Ishikawa (cell line): ENCODE results near the gene CHADL.

ENCODE experiments used
- CEBPB ChIP-seq: IDR thresholded peaks from 2 replicates; pipeline ENCODE4 v1.6.1; 2012
- CREB1 ChIP-seq: IDR thresholded peaks from 2 replicates; pipeline ENCODE4 v1.6.1; 2012; ENCODE audit warnings: low read depth
- EGR1 ChIP-seq: IDR thresholded peaks from 2 replicates; pipeline ENCODE4 v1.6.1; 2012
- EP300 ChIP-seq: IDR thresholded peaks from 2 replicates; pipeline ENCODE4 v1.6.1; 2012; ENCODE audit warnings: borderline replicate concordance
- FOXM1 ChIP-seq: IDR thresholded peaks from 2 replicates; pipeline ENCODE4 v1.6.1; 2012; ENCODE audit warnings: low read depth, borderline replicate concordance
- MAX ChIP-seq: IDR thresholded peaks from 2 replicates; pipeline ENCODE4 v1.6.1; 2012
- NFIC ChIP-seq: IDR thresholded peaks from 2 replicates; pipeline ENCODE4 v1.6.1; 2012
- RAD21 ChIP-seq: IDR thresholded peaks from 2 replicates; pipeline ENCODE4 v1.6.1; 2012; ENCODE audit warnings: low read depth
- REST ChIP-seq: IDR thresholded peaks from 2 replicates; pipeline ENCODE4 v1.6.1; 2012; ENCODE audit warnings: low read depth, mild to moderate bottlenecking
- TAF1 ChIP-seq: IDR thresholded peaks from 2 replicates; pipeline ENCODE4 v1.6.1; 2012; ENCODE audit warnings: low read depth, mild to moderate bottlenecking
- TCF12 ChIP-seq: IDR thresholded peaks from 2 replicates; pipeline ENCODE4 v1.6.1; 2012; ENCODE audit warnings: low read depth
- TEAD4 ChIP-seq: IDR thresholded peaks from 2 replicates; pipeline ENCODE4 v1.6.1; 2012
- USF1 ChIP-seq: IDR thresholded peaks from 2 replicates; pipeline ENCODE4 v1.6.1; 2012
- YY1 ChIP-seq: IDR thresholded peaks from 2 replicates; pipeline ENCODE4 v1.6.1; 2012; ENCODE audit warnings: low read depth
- ZBTB7A ChIP-seq: IDR thresholded peaks from 2 replicates; pipeline ENCODE4 v1.6.1; 2012; ENCODE audit warnings: low read depth

Gene CHADL

GRCh38 chr22:41229215-41229614, 11.5 kb downstream of the CHADL start:
- TF ChIP-seq EP300: no peak
- TF ChIP-seq FOXM1: no peak
- no peak for TF ChIP-seq NFIC
- no peak for TF ChIP-seq TEAD4
- TF ChIP-seq EGR1: no peak
- TF ChIP-seq USF1: no peak
- TF ChIP-seq MAX: no peak
- no peak for TF ChIP-seq TCF12
- no peak for TF ChIP-seq RAD21
- no peak for TF ChIP-seq TAF1
- no peak for TF ChIP-seq CEBPB
- TF ChIP-seq ZBTB7A: no peak
- TF ChIP-seq YY1: no peak
- TF ChIP-seq CREB1: no peak
- no peak for TF ChIP-seq REST

GRCh38 chr22:41226723-41227655, 13.7 kb downstream of the CHADL start:
- TF ChIP-seq YY1 (no peak), CREB1 (no peak), TEAD4 (no peak), TAF1 (no peak), CEBPB (no peak), ZBTB7A (no peak), EP300 (no peak), RAD21 (no peak), NFIC (no peak), MAX (no peak), EGR1 (no peak), TCF12 (no peak), REST (no peak), FOXM1 (no peak)

GRCh38 chr22:41223535-41223934, 17.2 kb downstream of the CHADL start:
- TF ChIP-seq MAX: no peak
- no peak for TF ChIP-seq CREB1
- TF ChIP-seq FOXM1: no peak
- no peak for TF ChIP-seq TCF12
- no peak for TF ChIP-seq YY1
- TF ChIP-seq TEAD4: no peak
- no peak for TF ChIP-seq CEBPB
- no peak for TF ChIP-seq EP300
- TF ChIP-seq NFIC: no peak
- no peak for TF ChIP-seq REST
- no peak for TF ChIP-seq EGR1
- TF ChIP-seq ZBTB7A: no peak
- no peak for TF ChIP-seq TAF1
- no peak for TF ChIP-seq RAD21
- TF ChIP-seq USF1: no peak
